H1 (cell line): ENCODE results near the gene TRAF3. TPM values are rescaled to one million over a fixed set of nuclear protein-coding genes. Genes with fewer than 3 reads are reported as not detected.

Experiments used
- CTCF ChIA-PET: fragments of 300-600 bp; sonication (Branson Sonifier 250); formaldehyde crosslinking; loops from one replicate; lab custom pipeline; 2021; ENCODE audit not compliant: partially characterized antibody; lab: Charles Lee
- POLR2A ChIA-PET: fragments of 300-600 bp; sonication (Branson Sonifier 250); formaldehyde crosslinking; loops from one replicate; lab custom pipeline; 2021; ENCODE audit warnings: inconsistent platforms; ENCODE audit not compliant: partially characterized antibody; lab: Charles Lee
- DNase-seq, 2 experiments: peaks; one replicate each; pipeline versions ENCODE4 v3.0.0 to v3.0.0-alpha.2; 2010 to 2022; ENCODE audit warnings: low spot score in 2 of 2, low read depth in 1 of 2, mixed read lengths in 1 of 2
- FAIRE-seq: peaks from 2 replicates; lab custom pipeline; 2011; peaks lifted over from hg19 to GRCh38; lab: Jason Lieb, UNC
- H2AFZ ChIP-seq: 2 replicates; pipeline ENCODE4 v1.8.1; 2012; ENCODE audit warnings: low read length, inconsistent platforms
- H2AK5ac ChIP-seq: 2 replicates; pipeline ENCODE4 v1.6.1; 2013; ENCODE audit warnings: low read depth, low read length
- H2BK120ac ChIP-seq: replicated peaks from 2 replicates; pipeline ENCODE3; 2013; ENCODE audit warnings: low read depth, low read length, inconsistent platforms
- H2BK12ac ChIP-seq: 2 replicates; pipeline ENCODE4 v1.6.1; 2013; ENCODE audit warnings: low read depth, low read length
- H2BK15ac ChIP-seq: 2 replicates; pipeline ENCODE4 v1.6.1; 2013; ENCODE audit warnings: low read length
- H2BK20ac ChIP-seq: 2 replicates; pipeline ENCODE4 v1.6.1; 2013; ENCODE audit warnings: low read length
- H2BK5ac ChIP-seq: 2 replicates; pipeline ENCODE4 v1.6.1; 2013; ENCODE audit warnings: low read depth, low read length
- H3K14ac ChIP-seq: 2 replicates; pipeline ENCODE4 v1.6.1; 2013; ENCODE audit warnings: inconsistent platforms; ENCODE audit not compliant: insufficient read length
- H3K18ac ChIP-seq: 2 replicates; pipeline ENCODE4 v1.6.1; 2013; ENCODE audit warnings: low read length; ENCODE audit errors: extremely low read depth
- H3K23ac ChIP-seq: 2 replicates; pipeline ENCODE4 v1.6.1; 2013; ENCODE audit warnings: inconsistent platforms; ENCODE audit not compliant: insufficient read length
- H3K23me2 ChIP-seq: 2 replicates; pipeline ENCODE4 v1.6.1; 2013; ENCODE audit warnings: low read depth, low read length
- H3K27ac ChIP-seq: 2 replicates; pipeline ENCODE4 v1.6.1; 2011; ENCODE audit warnings: low read depth, low read length, inconsistent platforms
- H3K27me3 ChIP-seq, 4 experiments: replicated peaks in 1 of 4; 1 replicate in 1 of 4; 2 replicates in 3 of 4; pipeline versions ENCODE4 v1.6.1 to v1.8.1; 2011 to 2013; ENCODE audit warnings: low read length in 3 of 4, mild to moderate bottlenecking in 3 of 4, inconsistent platforms in 2 of 4, mixed read lengths in 2 of 4, moderate library complexity in 1 of 4; ENCODE audit not compliant: control insufficient read depth in 3 of 4, insufficient read depth in 3 of 4; ENCODE audit errors: extremely low read depth in 1 of 4
- H3K36me3 ChIP-seq, 4 experiments: 2 replicates each; pipeline versions ENCODE4 v1.6.1 to v1.8.1; 2011 to 2013; ENCODE audit warnings: mild to moderate bottlenecking in 4 of 4, low read length in 3 of 4, moderate library complexity in 2 of 4, control low read depth in 1 of 4, inconsistent platforms in 1 of 4; ENCODE audit not compliant: insufficient read depth in 4 of 4, control insufficient read depth in 2 of 4
- H3K4ac ChIP-seq: replicated peaks from 2 replicates; pipeline ENCODE3; 2013; ENCODE audit warnings: low read length, low read depth, mixed read lengths, inconsistent platforms; ENCODE audit not compliant: insufficient read length
- H3K4me1 ChIP-seq, 4 experiments: replicated peaks in 1 of 4; 1 replicate in 1 of 4; 2 replicates in 3 of 4; pipeline versions ENCODE4 v1.6.1 to v1.8.1; 2011 to 2013; ENCODE audit warnings: low read length in 3 of 4, inconsistent platforms in 2 of 4, mixed read lengths in 1 of 4; ENCODE audit not compliant: insufficient read depth in 4 of 4, control insufficient read depth in 3 of 4
- H3K4me2 ChIP-seq, 2 experiments: 2 replicates each; pipeline versions ENCODE4 v1.6.1 to v1.8.1; 2011 to 2013; ENCODE audit warnings: low read depth in 2 of 2, low read length in 2 of 2, control low read depth in 1 of 2, inconsistent platforms in 1 of 2, mild to moderate bottlenecking in 1 of 2; ENCODE audit not compliant: insufficient read depth in 1 of 2
- H3K4me3 ChIP-seq, 4 experiments: fragments of 200-600, 300-600 bp in 1 of 4; sonication (generic), shearing (Covaris generic), sonication (Bioruptor Twin) in 1 of 4; 2 replicates each; pipeline versions ENCODE4 v1.5.1 to v1.8.1; 2011 to 2016; ENCODE audit warnings: low read length in 4 of 4, low read depth in 3 of 4, control low read depth in 2 of 4, inconsistent platforms in 2 of 4, mild to moderate bottlenecking in 2 of 4, mixed read lengths in 1 of 4, moderate library complexity in 1 of 4; ENCODE audit not compliant: insufficient read depth in 2 of 4; ENCODE audit errors: extremely low read depth in 1 of 4
- H3K56ac ChIP-seq: replicated peaks from 2 replicates; pipeline ENCODE3; 2013; ENCODE audit warnings: low read depth, mild to moderate bottlenecking, mixed read lengths, low read length, inconsistent platforms; ENCODE audit not compliant: insufficient read length
- H3K79me1 ChIP-seq: 2 replicates; pipeline ENCODE4 v1.6.1; 2013; ENCODE audit warnings: low read depth, low read length, control low read depth
- H3K79me2 ChIP-seq, 2 experiments: 2 replicates each; pipeline versions ENCODE4 v1.6.1 to v1.8.1; 2012 to 2013; ENCODE audit warnings: low read length in 2 of 2, mild to moderate bottlenecking in 2 of 2, inconsistent platforms in 1 of 2; ENCODE audit not compliant: insufficient read depth in 2 of 2, control insufficient read depth in 1 of 2
- H3K9ac ChIP-seq, 4 experiments: replicated peaks in 1 of 4; 1 replicate in 1 of 4; 2 replicates in 3 of 4; pipeline versions ENCODE4 v1.6.1 to v1.8.1; 2011 to 2013; ENCODE audit warnings: low read depth in 3 of 4, low read length in 3 of 4, control low read depth in 2 of 4, mild to moderate bottlenecking in 2 of 4, moderate library complexity in 2 of 4, inconsistent platforms in 1 of 4; ENCODE audit errors: extremely low read depth in 1 of 4
- H3K9me3 ChIP-seq, 2 experiments: 2 replicates each; pipeline versions ENCODE4 v1.6.1 to v1.8.1; 2012 to 2013; ENCODE audit warnings: mild to moderate bottlenecking in 2 of 2, moderate library complexity in 2 of 2, control low read depth in 1 of 2, inconsistent platforms in 1 of 2, low read depth in 1 of 2, low read length in 1 of 2, mixed read lengths in 1 of 2; ENCODE audit not compliant: insufficient read depth in 2 of 2
- H4K20me1 ChIP-seq, 2 experiments: replicated peaks in 1 of 2; 2 replicates each; pipeline versions ENCODE3 to v1.8.1; 2011 to 2013; ENCODE audit warnings: inconsistent platforms in 2 of 2, low read length in 2 of 2, mild to moderate bottlenecking in 1 of 2; ENCODE audit not compliant: insufficient read depth in 2 of 2, control insufficient read depth in 1 of 2
- H4K5ac ChIP-seq: 2 replicates; pipeline ENCODE4 v1.6.1; 2013; ENCODE audit warnings: low read length, low read depth, mixed read lengths, inconsistent platforms; ENCODE audit not compliant: insufficient read length
- H4K8ac ChIP-seq: 2 replicates; pipeline ENCODE4 v1.8.0; 2013; ENCODE audit warnings: mild to moderate bottlenecking, moderate library complexity, low read length, inconsistent platforms; ENCODE audit not compliant: insufficient read depth; ENCODE audit errors: extremely low read depth
- H4K91ac ChIP-seq: replicated peaks from 2 replicates; pipeline ENCODE3; 2013; ENCODE audit warnings: low read length, mixed read lengths, inconsistent platforms; ENCODE audit not compliant: insufficient read length
- ASH2L ChIP-seq: fragments of 200-600, 300-600 bp; sonication (generic); IDR thresholded peaks from one replicate; pipeline ENCODE4 v1.7.1; 2017; ENCODE audit warnings: low read length
- BACH1 ChIP-seq: IDR thresholded peaks from 2 replicates; pipeline ENCODE4 v1.6.1; 2012; ENCODE audit warnings: low read length, improper control_type of control experiment
- BRCA1 ChIP-seq: IDR thresholded peaks from 2 replicates; pipeline ENCODE4 v1.6.1; 2012; ENCODE audit warnings: low read depth, low read length, improper control_type of control experiment
- CHD2 ChIP-seq: IDR thresholded peaks from 2 replicates; pipeline ENCODE4 v1.6.1; 2012; ENCODE audit warnings: low read length, improper control_type of control experiment
- EGR1 ChIP-seq: IDR thresholded peaks from 2 replicates; pipeline ENCODE4 v1.6.1; 2011; ENCODE audit warnings: low read depth, low read length, borderline replicate concordance
- FOSL1 ChIP-seq: IDR thresholded peaks from 2 replicates; pipeline ENCODE4 v1.6.1; 2011; ENCODE audit warnings: mild to moderate bottlenecking, low read depth, low read length, moderate library complexity; ENCODE audit not compliant: insufficient read depth
- GABPA ChIP-seq: IDR thresholded peaks from 2 replicates; pipeline ENCODE4 v1.6.1; 2011; ENCODE audit warnings: mild to moderate bottlenecking, low read length, moderate library complexity, borderline replicate concordance; ENCODE audit not compliant: insufficient read depth
- KDM1A ChIP-seq: fragments of 200-600, 300-600 bp; sonication (generic); IDR thresholded peaks from 2 replicates; pipeline ENCODE4 v1.7.1; 2016; ENCODE audit warnings: mild to moderate bottlenecking, low read length, borderline replicate concordance
- RFX5 ChIP-seq: IDR thresholded peaks from 2 replicates; pipeline ENCODE4 v1.6.1; 2011; ENCODE audit warnings: low read depth, low read length, improper control_type of control experiment, borderline replicate concordance
- SP1 ChIP-seq: IDR thresholded peaks from 2 replicates; pipeline ENCODE4 v1.6.1; 2011; ENCODE audit warnings: low read depth, low read length
- SP2 ChIP-seq: IDR thresholded peaks from 2 replicates; pipeline ENCODE4 v1.6.1; 2012; ENCODE audit warnings: mild to moderate bottlenecking, low read length, inconsistent platforms
- SP4 ChIP-seq: IDR thresholded peaks from 2 replicates; pipeline ENCODE4 v1.6.1; 2012; ENCODE audit warnings: low read length, inconsistent platforms
- SRF ChIP-seq: IDR thresholded peaks from 2 replicates; pipeline ENCODE4 v1.6.1; 2011; ENCODE audit warnings: mild to moderate bottlenecking, low read depth, low read length, moderate library complexity
- TBP ChIP-seq: IDR thresholded peaks from 2 replicates; pipeline ENCODE4 v1.6.1; 2011; ENCODE audit warnings: low read depth, low read length, improper control_type of control experiment
- WGBS, 2 experiments: shearing (Covaris generic) in 1 of 2; methylation state at CpG; one replicate each; pipeline versions ENCODE4 v1.1.6 to v1.1.7; 2013 to 2015; ENCODE audit warnings: low lambda C conversion rate in 2 of 2, mixed read lengths in 2 of 2, inconsistent platforms in 1 of 2, low coverage in 1 of 2, missing lambda C conversion rate in 1 of 2; ENCODE audit not compliant: insufficient replicate concordance in 2 of 2, insufficient coverage in 1 of 2, insufficient read length in 1 of 2; ENCODE audit errors: extremely low coverage in 1 of 2, missing lambda C conversion rate in 1 of 2; 5-methylcytosine and 5-hydroxymethylcytosine counted together
- polyA plus RNA-seq, 7 experiments: library from polyadenylated mRNA; depleted of rRNA in 3 of 7; stranded (reverse) in 5 of 7; unstranded in 2 of 7; fragments of >200 nt in 5 of 7; fragments of 200-250 nt in 2 of 7; gene quantifications; 1 replicate in 5 of 7; 2 replicates in 1 of 7; 4 replicates in 1 of 7; pipeline versions ENCODE4 v1.2.1 to v1.2.3, GENCODE V29; 2011 to 2013; ENCODE audit warnings: missing spikeins in 2 of 7, mixed read lengths in 2 of 7
- total RNA-seq: library from RNA; stranded (reverse); fragmentation: NEBNext Ultra II Directional; extraction: Animal tissue kit (Norgen Biotek cat#: 25700); gene quantifications from 2 replicates; pipeline ENCODE4 v1.2.1, GENCODE V29; 2021

The TRAF3 gene
- total and polyA plus RNA-seq, 2 of the 8 experiments (the other 6 are each of a cell fraction or from before 2014, with no cell fraction given), result 5.8 to 12.1 TPM

DNA sequence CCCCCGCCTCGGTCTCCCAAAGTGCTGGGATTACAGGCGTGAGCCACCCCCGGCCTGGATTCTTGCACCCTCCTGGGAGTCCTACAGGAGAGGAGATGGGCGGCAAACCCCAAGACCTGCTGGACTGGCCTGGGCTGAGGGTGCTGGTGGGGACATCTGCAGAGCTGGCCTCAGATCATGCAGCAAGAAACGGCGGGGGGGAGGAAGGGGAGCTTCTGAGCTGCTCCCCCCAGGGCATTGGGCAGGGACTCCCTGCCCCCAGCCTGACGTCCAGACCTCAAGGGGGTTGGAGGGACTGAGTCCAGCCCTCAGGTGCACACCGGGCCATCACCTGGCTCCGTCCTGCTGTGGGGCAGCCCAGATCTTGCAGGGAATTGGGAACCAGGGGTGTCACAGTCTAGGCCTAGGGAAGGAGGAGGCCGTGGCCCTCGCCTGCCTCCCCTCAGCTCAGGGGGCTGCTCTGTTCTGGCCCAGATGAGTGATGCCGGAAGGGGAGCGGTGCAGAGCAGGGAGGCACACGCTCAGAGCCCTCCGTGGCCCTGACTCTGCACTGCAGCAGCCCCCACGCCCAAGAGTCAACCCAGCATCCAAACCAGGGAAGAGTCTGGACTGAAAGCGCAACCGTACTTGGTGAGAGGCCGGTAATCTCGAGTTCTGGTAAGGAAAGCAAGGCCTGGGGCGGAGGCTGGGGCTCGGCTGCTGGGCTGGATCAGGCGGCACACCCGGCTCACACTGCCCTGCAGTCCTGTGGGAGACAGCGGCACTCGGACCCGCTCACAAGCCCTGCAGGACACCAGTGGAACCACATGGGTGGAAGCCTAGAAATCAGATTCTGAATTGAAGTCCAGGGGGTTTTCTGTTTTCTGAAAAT, 136.3 kb downstream of the TRAF3 start:
- Histone ChIP-seq H3K4me2 (no peak overlapping the region), H3K56ac (no peak overlapping the region), H3K14ac (no peak overlapping the region), H3K79me2 (no peaks in the 10 kb centered on the region), H4K20me1 (peaks cover 0 to 2% of the 10 kb centered on the region in 2 experiments), H2BK5ac (no peak overlapping the region), H3K27ac (no peak overlapping the region), H2BK15ac (0 out of 2 replicates have a peak overlapping the region, but pooled peaks have one; percentile 61), H2BK12ac (no peak overlapping the region), H3K36me3 (no peaks in the 10 kb centered on the region), H2AFZ (no peak overlapping the region), H3K4ac (no peak overlapping the region), H3K4me1 (no peaks in the 10 kb centered on the region; a peak in 1 of 7 replicates), H3K23ac (no peak overlapping the region), H2AK5ac (no peak overlapping the region), H3K4me3 (no peak overlapping the region), H4K5ac (no peak overlapping the region), H2BK120ac (no peak overlapping the region), H3K9ac (no peak overlapping the region), H4K8ac (no peak overlapping the region; the same call in 1 of the 2 replicates), H3K18ac (no peak overlapping the region; the same call in 1 of the 2 replicates), H3K27me3 (no peaks in the 10 kb centered on the region), H3K23me2 (peaks cover 1% of the 10 kb centered on the region; the same call in 1 of the 2 replicates), H2BK20ac (no peak overlapping the region), H3K79me1 (no peaks in the 10 kb centered on the region), H3K9me3 (no peaks in the 10 kb centered on the region), H4K91ac (no peak overlapping the region)
- ChIA-PET CTCF (interaction anchor here (0.6 to 1.1 kb wide), 5 partner anchors 11 to 165 kb away, joined by 3 to 5 read pairs (median 3); no protein-coding TSS in a partner anchor), POLR2A (no interaction called here)
- DNase-seq, result no peak
- no peak for FAIRE-seq
- 93% methylated on average over 27 of the region's 28 CpGs; no CpG with 5 or more reads in 1 of the 2 experiments for WGBS, 2 experiments
- TF ChIP-seq RFX5 (no peak), SP1 (no peak), KDM1A (no peak), SP4 (no peak), CHD2 (no peak), BACH1 (no peak), TBP (no peak), SP2 (no peak), BRCA1 (no peak), EGR1 (no peak), ASH2L (no peak), GABPA (no peak), FOSL1 (no peak), SRF (no peak)
